ENCODE results near the gene LRRD1.

The LRRD1 gene

GRCh38 chr7:92178928-92179924 is at the start of gene LRRD1:
Gene LRRD1 (minus strand): TSS chr7:92179142. CDS start chr7:92165202, 13,940 bp downstream.
- DNase-seq (ENCODE audit: low read depth) = peak; percentile 86
- no peak within 1 kb of the TSS for H3K4me3 ChIP-seq (ENCODE audit: low read depth, low read length)
- peak; percentile 93 for TF ChIP-seq CTCF (IDR thresholded peaks at IDR 0.05; ENCODE audit: low read depth, low read length)
- no peak for TF ChIP-seq POLR2A (IDR thresholded peaks at IDR 0.05; ENCODE audit: extremely low read depth, insufficient read length)

- TF ChIP-seq CTCF (IDR thresholded peaks at IDR 0.05; ENCODE audit: low read depth, low read length) (no peak), POLR2A (IDR thresholded peaks at IDR 0.05; ENCODE audit: extremely low read depth, insufficient read length) (no peak), MAX (IDR thresholded peaks at IDR 0.05; ENCODE audit: low read depth, low read length) (no peak), MYC (IDR thresholded peaks at IDR 0.05; ENCODE audit: low read depth, low read length) (no peak)
- no peak overlapping the region for H3K4me3 ChIP-seq (ENCODE audit: low read depth, low read length)
- DNase-seq (ENCODE audit: low read depth) = no peak
Measured at GRCh38 chr7:92228742-92229141, 49.8 kb upstream of the LRRD1 start.

- no peak for TF ChIP-seq MYC (IDR thresholded peaks at IDR 0.05; ENCODE audit: low read depth, low read length)
- TF ChIP-seq CTCF (IDR thresholded peaks at IDR 0.05; ENCODE audit: low read depth, low read length) = no peak
- TF ChIP-seq MAX (IDR thresholded peaks at IDR 0.05; ENCODE audit: low read depth, low read length) = no peak
- TF ChIP-seq POLR2A (IDR thresholded peaks at IDR 0.05; ENCODE audit: extremely low read depth, insufficient read length) = no peak
- H3K4me3 ChIP-seq (ENCODE audit: low read depth, low read length) = no peak overlapping the region
- no peak for DNase-seq (ENCODE audit: low read depth)
Measured at GRCh38 chr7:92228100-92228499, 49.2 kb upstream of the LRRD1 start.

- TF ChIP-seq CTCF (IDR thresholded peaks at IDR 0.05; ENCODE audit: low read depth, low read length) (no peak), MYC (IDR thresholded peaks at IDR 0.05; ENCODE audit: low read depth, low read length) (no peak)
- DNase-seq (ENCODE audit: low read depth) = no peak
Measured at GRCh38 chr7:92226981-92227380, 48.0 kb upstream of the LRRD1 start.

GRCh38 chr7:92221766-92222165 is 42.8 kb upstream of the LRRD1 start:
- DNase-seq (ENCODE audit: low read depth) = no peak
- H3K4me3 ChIP-seq (ENCODE audit: low read depth, low read length) = no peak overlapping the region
- TF ChIP-seq MYC (IDR thresholded peaks at IDR 0.05; ENCODE audit: low read depth, low read length) = no peak
- TF ChIP-seq MAX (IDR thresholded peaks at IDR 0.05; ENCODE audit: low read depth, low read length) = no peak
- no peak for TF ChIP-seq POLR2A (IDR thresholded peaks at IDR 0.05; ENCODE audit: extremely low read depth, insufficient read length)
- TF ChIP-seq CTCF (IDR thresholded peaks at IDR 0.05; ENCODE audit: low read depth, low read length) = no peak

More at GRCh38 chr7:92226981-92227380, 48.0 kb upstream of the LRRD1 start:
- no peak overlapping the region for H3K4me3 ChIP-seq (ENCODE audit: low read depth, low read length)

All from NB4 (cell line).